Measurements from ENCODE around the gene EEF2KMT. TPM values are rescaled to one million over a fixed set of nuclear protein-coding genes. Genes with fewer than 3 reads are reported as not detected.
"Not testable (repeated sequence)": the region's sequence is repeated elsewhere in the genome, so short reads cannot be mapped to it uniquely, and the experiment has no call there.

EEF2KMT gene
- polyA plus RNA-seq, 1 of the 3 experiments (the other 2 are of a cell fraction): 12.9 TPM

GRCh38 chr16:5098221-5099159, 895 bp upstream of the EEF2KMT start:
- whole genome bisulfite sequencing (ENCODE audit: low lambda C conversion rate): 7% methylated on average over 8 of the region's 67 CpGs
- POLR2A ChIA-PET: interaction anchor here (0.7 kb wide), 1 partner anchor 19 kb away, joined by 3 read pairs; no protein-coding TSS in a partner anchor
- H3K9me2 ChIP-seq; H3K9me3 ChIP-seq; H3K4me1 ChIP-seq (ENCODE audit: control insufficient read depth in 1 of 2, insufficient read depth in 2 of 2, low read depth in 1 of 2, low read length in 1 of 2); H3K79me2 ChIP-seq (ENCODE audit: insufficient read depth); H3K27me3 ChIP-seq (ENCODE audit: insufficient read depth); H4K20me1 ChIP-seq (ENCODE audit: insufficient read depth); H3K36me3 ChIP-seq (replicated peaks in 1 of 2; ENCODE audit: control insufficient read depth in 1 of 2, insufficient read depth in 2 of 2, low read length in 1 of 2); H3F3A ChIP-seq (replicated peaks; ENCODE audit: insufficient read depth); CTCF ChIA-PET: not testable (repeated sequence)
- Histone ChIP-seq H2AFZ (ENCODE audit: low read depth) (peak overlapping the region; percentile 79; the same call in 1 of the 2 replicates), H3K4me2 (peak overlapping the region; percentile 79), H3K4me3 (ENCODE audit: low read depth in 2 of 2, low read length in 1 of 2) (peak overlapping the region; percentile 60 to 63), H3K27ac (ENCODE audit: low read depth in 2 of 2, low read length in 1 of 2) (peak overlapping the region; percentile 35 to 60; a peak in 2 of 4 replicates), H3K9ac (peak overlapping the region; percentile 41; the same call in 1 of the 2 replicates)
- DNase-seq: peak; percentile 58

GRCh38 chr16:5097061-5097469, 530 bp downstream of the EEF2KMT start:
- 0% methylated on average over 8 of the region's 23 CpGs for WGBS (ENCODE audit: low lambda C conversion rate)

DNA sequence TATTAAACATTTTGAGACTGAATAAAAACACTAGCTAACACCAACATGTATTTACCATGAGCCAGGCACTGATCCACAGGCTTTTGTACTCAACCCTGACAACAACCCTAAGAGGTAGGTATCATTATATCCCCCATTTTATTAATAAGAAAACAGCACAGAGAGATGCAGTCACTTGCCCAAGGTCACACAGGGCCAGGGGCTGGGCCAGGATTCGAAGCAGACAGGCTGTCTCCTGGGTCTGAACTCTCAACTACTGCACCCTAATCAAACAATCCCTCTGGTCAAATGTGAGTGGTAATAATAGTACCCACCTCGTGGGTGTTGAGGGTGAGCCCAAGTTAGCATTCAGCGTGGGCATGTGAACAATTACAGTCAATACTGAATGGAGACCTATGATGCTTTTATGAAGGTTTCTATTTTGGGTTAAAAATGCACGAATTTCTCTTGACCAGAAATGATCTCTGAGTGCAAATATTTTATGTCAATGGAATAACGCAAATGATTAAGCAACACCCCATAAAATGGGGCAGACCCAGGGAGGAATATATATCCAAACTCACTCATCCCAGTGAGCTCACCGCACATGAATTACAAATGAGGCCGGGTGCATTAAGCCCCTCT, 1.0 kb downstream of the EEF2KMT start:
- DNase-seq; CTCF ChIA-PET; H3K4me1 ChIP-seq (ENCODE audit: control insufficient read depth in 1 of 2, insufficient read depth in 2 of 2, low read depth in 1 of 2, low read length in 1 of 2); H3K9me3 ChIP-seq; H3K27ac ChIP-seq (ENCODE audit: low read depth in 2 of 2, low read length in 1 of 2); H3K36me3 ChIP-seq (replicated peaks in 1 of 2; ENCODE audit: control insufficient read depth in 1 of 2, insufficient read depth in 2 of 2, low read length in 1 of 2); H2AFZ ChIP-seq (ENCODE audit: low read depth); POLR2A ChIA-PET; H3K9me2 ChIP-seq; H3K27me3 ChIP-seq (ENCODE audit: insufficient read depth); H3F3A ChIP-seq (replicated peaks; ENCODE audit: insufficient read depth); H4K20me1 ChIP-seq (ENCODE audit: insufficient read depth); H3K79me2 ChIP-seq (ENCODE audit: insufficient read depth): not testable (repeated sequence)
- 59% methylated on average over 5 of the region's 7 CpGs for WGBS (ENCODE audit: low lambda C conversion rate)
- H3K4me2 ChIP-seq: peak overlapping the region; percentile 87
- peak overlapping the region; percentile 78; the same call in 1 of the 2 replicates for H3K9ac ChIP-seq
- peak overlapping the region in 1 of 2 experiments; percentile 64; a peak in 2 of 4 replicates for H3K4me3 ChIP-seq (ENCODE audit: low read depth in 2 of 2, low read length in 1 of 2)

More at GRCh38 chr16:5097061-5097469, 530 bp downstream of the EEF2KMT start:
- H3K9me2 ChIP-seq; POLR2A ChIA-PET; CTCF ChIA-PET; H4K20me1 ChIP-seq (ENCODE audit: insufficient read depth); H3K36me3 ChIP-seq (replicated peaks in 1 of 2; ENCODE audit: control insufficient read depth in 1 of 2, insufficient read depth in 2 of 2, low read length in 1 of 2); H3K9me3 ChIP-seq; H3K79me2 ChIP-seq (ENCODE audit: insufficient read depth); H3K4me1 ChIP-seq (ENCODE audit: control insufficient read depth in 1 of 2, insufficient read depth in 2 of 2, low read depth in 1 of 2, low read length in 1 of 2); H3F3A ChIP-seq (replicated peaks; ENCODE audit: insufficient read depth); H2AFZ ChIP-seq (ENCODE audit: low read depth); H3K27me3 ChIP-seq (ENCODE audit: insufficient read depth): not testable (repeated sequence)
- peak; percentile 22; the same call in 1 of the 2 replicates for TF ChIP-seq NRF1 (IDR thresholded peaks at IDR 0.05; ENCODE audit: low read depth, low read length)
- DNase-seq: peak; percentile 58
- Histone ChIP-seq H3K27ac (ENCODE audit: low read depth in 2 of 2, low read length in 1 of 2) (peak overlapping the region in 1 of 2 experiments; percentile 53; a peak in 1 of 4 replicates), H3K9ac (peak overlapping the region; percentile 78), H3K4me3 (ENCODE audit: low read depth in 2 of 2, low read length in 1 of 2) (peak overlapping the region; percentile 58 to 64), H3K4me2 (peak overlapping the region; percentile 87)

GRCh38 chr16:5095145-5095830, 2.3 kb downstream of the EEF2KMT start:
- H3F3A ChIP-seq (replicated peaks; ENCODE audit: insufficient read depth); CTCF ChIA-PET; H4K20me1 ChIP-seq (ENCODE audit: insufficient read depth); H3K4me2 ChIP-seq; DNase-seq; POLR2A ChIA-PET; H3K27ac ChIP-seq (ENCODE audit: low read depth in 2 of 2, low read length in 1 of 2); H3K27me3 ChIP-seq (ENCODE audit: insufficient read depth); H3K9ac ChIP-seq; H3K79me2 ChIP-seq (ENCODE audit: insufficient read depth); H3K4me3 ChIP-seq (ENCODE audit: low read depth in 2 of 2, low read length in 1 of 2); H3K36me3 ChIP-seq (replicated peaks in 1 of 2; ENCODE audit: control insufficient read depth in 1 of 2, insufficient read depth in 2 of 2, low read length in 1 of 2); H3K9me3 ChIP-seq; H3K9me2 ChIP-seq; H3K4me1 ChIP-seq (ENCODE audit: control insufficient read depth in 1 of 2, insufficient read depth in 2 of 2, low read depth in 1 of 2, low read length in 1 of 2); H2AFZ ChIP-seq (ENCODE audit: low read depth): not testable (repeated sequence)
- 95% methylated on average over 7 of the region's 11 CpGs for WGBS (ENCODE audit: low lambda C conversion rate)

- H3K27ac ChIP-seq (ENCODE audit: low read depth in 2 of 2, low read length in 1 of 2); H3K9me2 ChIP-seq; DNase-seq; H3K36me3 ChIP-seq (replicated peaks in 1 of 2; ENCODE audit: control insufficient read depth in 1 of 2, insufficient read depth in 2 of 2, low read length in 1 of 2); H3K4me1 ChIP-seq (ENCODE audit: control insufficient read depth in 1 of 2, insufficient read depth in 2 of 2, low read depth in 1 of 2, low read length in 1 of 2); H3K4me3 ChIP-seq (ENCODE audit: low read depth in 2 of 2, low read length in 1 of 2); POLR2A ChIA-PET; H3K27me3 ChIP-seq (ENCODE audit: insufficient read depth); H3K9ac ChIP-seq; H3K79me2 ChIP-seq (ENCODE audit: insufficient read depth); H3F3A ChIP-seq (replicated peaks; ENCODE audit: insufficient read depth); H2AFZ ChIP-seq (ENCODE audit: low read depth); H4K20me1 ChIP-seq (ENCODE audit: insufficient read depth); H3K4me2 ChIP-seq; H3K9me3 ChIP-seq: not testable (repeated sequence)
- CTCF ChIA-PET: interaction anchor here (0.6 kb wide), 1 partner anchor 1480 kb away, joined by 3 read pairs; no protein-coding TSS in a partner anchor
- WGBS (ENCODE audit: low lambda C conversion rate): 95% methylated on average over 10 of the region's 11 CpGs
Observed at GRCh38 chr16:5093746-5094145, 3.8 kb downstream of the EEF2KMT start.
